ENCODE results near the gene NT5E. TPM values are rescaled to one million over a fixed set of nuclear protein-coding genes. Genes with fewer than 3 reads are reported as not detected.

The NT5E gene
- polyA plus RNA-seq, 1 of the 3 experiments (the other 2 are of a cell fraction) = 443 TPM

DNA sequence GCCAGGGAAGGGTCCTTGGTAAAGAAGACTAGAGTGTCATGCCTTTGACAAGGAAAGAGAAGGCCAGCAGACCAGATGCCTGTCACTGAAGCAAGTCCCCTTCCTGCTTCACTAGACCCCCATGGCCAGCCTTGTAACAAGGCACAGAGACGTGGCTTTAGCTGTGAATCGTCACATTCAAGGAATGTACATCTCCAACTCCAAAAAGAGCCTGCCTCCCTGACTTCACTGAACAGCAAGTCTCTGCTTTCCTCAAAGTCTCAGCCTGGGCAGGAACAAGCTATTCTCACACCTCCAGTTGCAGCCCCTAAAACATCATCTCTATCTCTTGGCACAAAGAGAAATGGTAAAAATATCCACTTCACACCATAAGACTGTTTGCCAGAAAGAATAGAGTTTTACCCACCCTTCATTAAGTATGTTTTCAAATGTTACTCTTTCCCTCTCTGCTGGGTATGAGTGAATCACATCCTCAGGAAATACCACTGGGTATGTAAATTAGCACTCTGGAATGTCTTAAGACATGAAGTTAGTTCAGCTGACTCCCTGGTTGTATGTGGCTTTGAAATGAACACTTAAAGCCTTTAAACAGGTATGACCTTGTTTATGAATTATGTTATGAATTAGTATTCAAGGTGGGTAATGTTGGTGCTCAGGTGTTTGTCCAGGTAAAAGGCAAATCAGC lies 46.4 kb upstream of the NT5E start:
- peak overlapping the region; percentile 61 for H3K4me2 ChIP-seq
- no peak for DNase-seq
- H3K27ac ChIP-seq (ENCODE audit: low read depth in 2 of 2, low read length in 1 of 2) = peak overlapping the region; percentile 92 to 98
- H3K79me2 ChIP-seq (ENCODE audit: insufficient read depth) = no peaks in the 10 kb centered on the region; the same call in 1 of the 2 replicates
- H3K36me3 ChIP-seq (replicated peaks in 1 of 2; ENCODE audit: control insufficient read depth in 1 of 2, insufficient read depth in 2 of 2, low read length in 1 of 2) = no peaks in the 10 kb centered on the region
- H3K4me1 ChIP-seq (ENCODE audit: control insufficient read depth in 1 of 2, insufficient read depth in 2 of 2, low read depth in 1 of 2, low read length in 1 of 2) = peaks cover 11 to 51% of the 10 kb centered on the region in 2 experiments
- H3K4me3 ChIP-seq (ENCODE audit: low read depth in 2 of 2, low read length in 1 of 2) = peak overlapping the region in 1 of 2 experiments; percentile 56; a peak in 2 of 4 replicates
- no peaks in the 10 kb centered on the region for H3K9me3 ChIP-seq
- H3K9me2 ChIP-seq = no peaks in the 10 kb centered on the region
- peak overlapping the region; percentile 80 for H3K9ac ChIP-seq
- ChIA-PET POLR2A (no interaction called here), CTCF (interaction anchor here (0.8 to 1.7 kb wide), 5 partner anchors 11 to 81 kb away, joined by 3 to 6 read pairs (median 3); partner anchors contain the start of gene NT5E)
- TF ChIP-seq MEF2A (IDR thresholded peaks at IDR 0.05; ENCODE audit: borderline replicate concordance, low read depth) (peak; percentile 61; the same call in 1 of the 2 replicates), GATA2 (CRISPR knock-in tag; IDR thresholded peaks at IDR 0.05) (no peak), FOXM1 (IDR thresholded peaks at IDR 0.05; ENCODE audit: low read depth) (peak; percentile 86), FOSL2 (IDR thresholded peaks at IDR 0.05; ENCODE audit: borderline replicate concordance, low read depth) (peak; percentile 88), POLR2AphosphoS5 (IDR thresholded peaks at IDR 0.05; ENCODE audit: low read depth, low read length) (peak; percentile 76; the same call in 1 of the 2 replicates), FOXJ3 (CRISPR knock-in tag; IDR thresholded peaks at IDR 0.05) (no peak), USF2 (IDR thresholded peaks at IDR 0.05; ENCODE audit: borderline replicate concordance, low read depth, low read length) (no peak), JUND (IDR thresholded peaks at IDR 0.05) (peak; percentile 92), NFIC (IDR thresholded peaks at IDR 0.05; ENCODE audit: borderline replicate concordance) (peak; percentile 86), MAX (IDR thresholded peaks at IDR 0.05; ENCODE audit: low read depth) (no peak; the same call in none of the 2 replicates), RAD21 (IDR thresholded peaks at IDR 0.05; ENCODE audit: low read length) (no peak), TAF1 (IDR thresholded peaks at IDR 0.05; ENCODE audit: borderline replicate concordance, low read depth, low read length) (no peak), TEAD4 (IDR thresholded peaks at IDR 0.05; ENCODE audit: borderline replicate concordance, insufficient read depth) (peak; percentile 79), TCF12 (IDR thresholded peaks at IDR 0.05) (peak; percentile 92), ELF1 (IDR thresholded peaks at IDR 0.05) (no peak), EP300 (IDR thresholded peaks at IDR 0.05; ENCODE audit: borderline replicate concordance in 1 of 2, low read depth in 1 of 2, low read length in 1 of 2) (peak; percentile 43 to 96; a peak in 3 of 4 replicates), PBX3 (IDR thresholded peaks at IDR 0.05) (peak; percentile 73), YY1 (IDR thresholded peaks at IDR 0.05; ENCODE audit: low read depth) (no peak)
- no peaks in the 10 kb centered on the region for H3K27me3 ChIP-seq (ENCODE audit: insufficient read depth)
- WGBS (ENCODE audit: low lambda C conversion rate) = 11% methylated on average over 2 of the region's 2 CpGs
- H4K20me1 ChIP-seq (ENCODE audit: insufficient read depth) = no peaks in the 10 kb centered on the region
- peaks cover 38% of the 10 kb centered on the region for H3F3A ChIP-seq (replicated peaks; ENCODE audit: insufficient read depth)
- no peak overlapping the region for H2AFZ ChIP-seq (ENCODE audit: low read depth)
